Gastrocnemius medialis (tissue), 4 donors: Measurements from ENCODE around the gene METTL8. TPM values are rescaled to one million over a fixed set of nuclear protein-coding genes. Genes with fewer than 3 reads are reported as not detected.

ENCODE experiments used
- ATAC-seq, 2 donors: fragments of 150-250 bp; one replicate each; pipeline ENCODE4 v1.9.1; 2016
- DNase-seq, 2 donors: peaks; one replicate each; pipeline ENCODE4 v3.0.0-alpha.2; 2019
- H3K27ac ChIP-seq, 4 donors: fragments of 200-600 bp; sonication (generic); 1 replicate in 1 of 4; 2 replicates in 3 of 4; pipeline ENCODE4 v1.5.1; 2016 to 2018; ENCODE audit warnings: mild to moderate bottlenecking in 2 of 4, moderate library complexity in 1 of 4
- H3K27me3 ChIP-seq, 3 donors: fragments of 200-600 bp; sonication (generic) in 2 of 3; 1 replicate in 1 of 3; 2 replicates in 2 of 3; pipeline versions ENCODE4 v1.5.1 to v1.6.0; 2016 to 2019; ENCODE audit warnings: mild to moderate bottlenecking in 1 of 3, moderate library complexity in 1 of 3
- H3K36me3 ChIP-seq, 2 donors: fragments of 200-600 bp; sonication (generic) in 1 of 2; one replicate each; pipeline ENCODE4 v1.5.1; 2017 to 2018
- H3K4me1 ChIP-seq, 2 donors: fragments of 200-600 bp; sonication (generic) in 1 of 2; one replicate each; pipeline ENCODE4 v1.5.1; 2016 to 2017; ENCODE audit warnings: mild to moderate bottlenecking in 2 of 2
- H3K4me3 ChIP-seq, 4 donors: fragments of 200-600 bp; sonication (generic) in 3 of 4; 1 replicate in 1 of 4; 2 replicates in 3 of 4; pipeline ENCODE4 v1.5.1; 2016 to 2019; ENCODE audit warnings: mild to moderate bottlenecking in 2 of 4
- H3K9me3 ChIP-seq, 3 donors: fragments of 200-600 bp; sonication (generic) in 2 of 3; 1 replicate in 1 of 3; 2 replicates in 2 of 3; pipeline ENCODE4 v1.5.1; 2016 to 2019
- CTCF ChIP-seq, 5 experiments: fragments of 450-650 bp in 3 of 5; fragments of 200-600 bp in 2 of 5; sonication (generic) in 2 of 5; IDR thresholded peaks in 4 of 5; conservative IDR thresholded peaks in 1 of 5; 1 replicate in 4 of 5; 2 replicates in 1 of 5; pipeline ENCODE4 v1.5.1; 2016 to 2019; ENCODE audit warnings: antibody characterized with exemption in 5 of 5, mild to moderate bottlenecking in 3 of 5, moderate library complexity in 3 of 5
- POLR2A ChIP-seq, 2 donors: fragments of 450-650 bp; IDR thresholded peaks; one replicate each; pipeline ENCODE4 v1.6.1; 2017; ENCODE audit warnings: antibody characterized with exemption in 2 of 2, mild to moderate bottlenecking in 2 of 2, moderate library complexity in 2 of 2
- in situ Hi-C, 4 donors: fragments of 200-750 bp; cut with MboI; loops; one replicate each; pipeline versions ENCODE4 v1.15.0 to v1.8.0; 2017; ENCODE audit warnings: low sequenced_read_pairs in 4 of 4
- intact Hi-C: fragments of 100-400 bp; cut with DNase I; formaldehyde crosslinking; loops from one replicate; pipeline ENCODE4 v1.15.1; 2023; ENCODE audit warnings: low total_unique reads
- total RNA-seq, 4 donors: library from RNA; depleted of rRNA; stranded (reverse); fragments of >200 nt; gene quantifications; one replicate each; pipeline versions ENCODE4 v1.1.0 to v1.2.3, GENCODE V29; 2016

Gene METTL8
- total RNA-seq, 4 donors from 2014 or later = 10.3 to 22.0 (median 11.0) TPM

- Histone ChIP-seq H3K4me3 (no peak overlapping the region), H3K27ac (no peak overlapping the region), H3K27me3 (no peaks in the 10 kb centered on the region), H3K9me3 (no peaks in the 10 kb centered on the region), H3K36me3 (no peaks in the 10 kb centered on the region), H3K4me1 (no peaks in the 10 kb centered on the region)
- TF ChIP-seq POLR2A (IDR thresholded peaks at IDR 0.05) (no peak), CTCF (IDR thresholded peaks at IDR 0.05 in 4 of 5, conservative IDR thresholded peaks at IDR 0.05 in 1 of 5) (no peak)
- intact Hi-C loops = no loop called here
- no peak for ATAC-seq
- in situ Hi-C loops = loop anchor here in 2 of 4 donors (25.0 kb wide), 1 partner anchor 242 kb away; the partner anchor contains the start of gene TLK1 (in 2 of the 2)
- no peak for DNase-seq
These were observed 29.1 kb downstream of the METTL8 start for GRCh38 chr2:171404719-171405118.

- DNase-seq = no peak
- no peak for ATAC-seq
- H3K27me3 ChIP-seq = no peaks in the 10 kb centered on the region
- TF ChIP-seq POLR2A (IDR thresholded peaks at IDR 0.05) (no peak), CTCF (IDR thresholded peaks at IDR 0.05 in 4 of 5, conservative IDR thresholded peaks at IDR 0.05 in 1 of 5) (no peak)
- H3K9me3 ChIP-seq = no peaks in the 10 kb centered on the region
- intact Hi-C loops (no loop called here), in situ Hi-C loops (loop anchor here in 2 of 4 donors (25.0 kb wide), 1 partner anchor 242 kb away; the partner anchor contains the start of gene TLK1 (in 2 of the 2))
- H3K4me3 ChIP-seq = no peak overlapping the region
- H3K36me3 ChIP-seq = no peaks in the 10 kb centered on the region
- no peak overlapping the region for H3K27ac ChIP-seq
- H3K4me1 ChIP-seq = no peaks in the 10 kb centered on the region
These were observed 29.5 kb downstream of the METTL8 start for GRCh38 chr2:171404261-171404660.

GRCh38 chr2:171402906-171403580 lies 30.7 kb downstream of the METTL8 start:
- Histone ChIP-seq H3K27ac (no peak overlapping the region), H3K4me1 (no peaks in the 10 kb centered on the region), H3K9me3 (no peaks in the 10 kb centered on the region), H3K27me3 (no peaks in the 10 kb centered on the region), H3K4me3 (no peak overlapping the region), H3K36me3 (no peaks in the 10 kb centered on the region)
- intact Hi-C loops = no loop called here
- DNase-seq = no peak
- ATAC-seq = no peak
- no peak for TF ChIP-seq POLR2A (IDR thresholded peaks at IDR 0.05)
- TF ChIP-seq CTCF (IDR thresholded peaks at IDR 0.05 in 4 of 5, conservative IDR thresholded peaks at IDR 0.05 in 1 of 5) = no peak
- in situ Hi-C loops = loop anchor here in 2 of 4 donors (25.0 kb wide), 1 partner anchor 241 kb away; the partner anchor contains the start of gene TLK1 (in 2 of the 2)

DNA sequence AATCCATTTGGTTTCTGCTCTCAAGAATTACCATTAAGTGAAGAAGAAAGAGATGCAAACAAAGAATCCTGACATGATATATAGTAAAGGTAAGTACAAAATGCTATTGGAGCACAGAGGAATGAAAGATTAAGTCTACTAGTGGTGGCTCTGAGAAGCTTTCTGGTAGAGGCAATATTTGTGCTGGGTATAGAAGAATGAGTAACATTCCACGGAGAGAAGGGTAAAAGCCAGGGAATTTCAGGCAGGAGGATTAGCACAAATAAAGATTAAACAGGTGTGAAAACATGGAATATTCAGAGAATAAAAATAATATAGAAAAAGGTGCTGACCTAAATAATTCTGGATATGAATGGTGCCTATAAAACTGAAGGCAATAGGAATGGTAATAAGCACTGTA lies 31.8 kb downstream of the METTL8 start:
- DNase-seq = no peak
- no peak overlapping the region for H3K27ac ChIP-seq
- no peaks in the 10 kb centered on the region for H3K4me1 ChIP-seq
- no peaks in the 10 kb centered on the region for H3K36me3 ChIP-seq
- TF ChIP-seq CTCF (IDR thresholded peaks at IDR 0.05 in 4 of 5, conservative IDR thresholded peaks at IDR 0.05 in 1 of 5) = no peak
- no peak for TF ChIP-seq POLR2A (IDR thresholded peaks at IDR 0.05)
- H3K27me3 ChIP-seq = no peaks in the 10 kb centered on the region
- no peak for ATAC-seq
- no peak overlapping the region for H3K4me3 ChIP-seq
- in situ Hi-C loops (loop anchor here in 2 of 4 donors (25.0 kb wide), 1 partner anchor 240 kb away; the partner anchor contains the start of gene TLK1 (in 2 of the 2)), intact Hi-C loops (no loop called here)
- no peaks in the 10 kb centered on the region for H3K9me3 ChIP-seq
